Activated T-cell treated with anti-CD3 and anti-CD28 coated beads, Interleukin-2, amount 50 U/mL, for 4 hours (primary cell): ENCODE data around the gene ZSWIM3. TPM values are rescaled to one million over a fixed set of nuclear protein-coding genes. Genes with fewer than 3 reads are reported as not detected.

Experiments used
- ATAC-seq, 2 donors: fragments of 200-7000 bp; cut with Tn5 transposase; one replicate each; pipeline ENCODE4 v1.10.0; 2021
- DNase-seq: peaks from one replicate; pipeline ENCODE4 v3.0.0-alpha.2; 2020
- H3K27me3 Mint-ChIP-seq: one replicate; pipeline ENCODE4 v1.8.0; 2021; ENCODE audit warnings: low read depth, mixed read lengths
- H3K36me3 Mint-ChIP-seq: one replicate; pipeline ENCODE4 v1.8.0; 2022; ENCODE audit warnings: mixed read lengths; ENCODE audit not compliant: insufficient read depth
- H3K4me1 Mint-ChIP-seq: one replicate; pipeline ENCODE4 v1.8.0; 2021; ENCODE audit warnings: low read depth, mixed read lengths
- H3K4me3 Mint-ChIP-seq: one replicate; pipeline ENCODE4 v1.8.0; 2021; ENCODE audit warnings: mild to moderate bottlenecking, moderate library complexity, mixed read lengths
- H3K9me3 Mint-ChIP-seq: one replicate; pipeline ENCODE4 v1.8.0; 2021; ENCODE audit warnings: mixed read lengths
- total RNA-seq, 3 donors: library from RNA; stranded (reverse); gene quantifications; one replicate each; pipeline ENCODE4 v1.2.1, GENCODE V29; 2021

Gene ZSWIM3
- total RNA-seq: 1 to 10 TPM; 3.0 to 3.9 (median 3.3) TPM

- no peaks in the 10 kb centered on the region for H3K27me3 Mint-ChIP-seq
- peak; percentile 87 for DNase-seq
- H3K36me3 Mint-ChIP-seq: peaks cover 14% of the 10 kb centered on the region
- no peaks in the 10 kb centered on the region for H3K9me3 Mint-ChIP-seq
- peaks cover 42% of the 10 kb centered on the region for H3K4me1 Mint-ChIP-seq
- peak within 1 kb of the TSS; percentile 95 for H3K4me3 Mint-ChIP-seq
- peak; percentile 99 for ATAC-seq
Observed at GRCh38 chr20:45857114-45857881, at the start of gene ZSWIM3, which contains the start of gene ACOT8. TSS of gene ZSWIM3 (plus strand) at chr20:45857614. CDS start at chr20:45857826, 212 bp downstream. TSS of gene ACOT8 (minus strand) at chr20:45857392. CDS start at chr20:45857315, 77 bp downstream.

- H3K36me3 Mint-ChIP-seq: peaks cover 29% of the 10 kb centered on the region
- H3K4me3 Mint-ChIP-seq: no peak overlapping the region
- DNase-seq: no peak
- peaks cover 16% of the 10 kb centered on the region for H3K4me1 Mint-ChIP-seq
- no peaks in the 10 kb centered on the region for H3K27me3 Mint-ChIP-seq
- H3K9me3 Mint-ChIP-seq: no peaks in the 10 kb centered on the region
- no peak for ATAC-seq
Observed at GRCh38 chr20:45810191-45810970, 47.0 kb upstream of the ZSWIM3 start.

GRCh38 chr20:45812157-45813005, 45.0 kb upstream of the ZSWIM3 start, which contains the start of gene UBE2C:
TSS of gene UBE2C (plus strand) at chr20:45812644. CDS start at chr20:45812696, 52 bp downstream.
- Mint-ChIP-seq H3K4me1 (peaks cover 16% of the 10 kb centered on the region), H3K9me3 (no peaks in the 10 kb centered on the region), H3K36me3 (peaks cover 25% of the 10 kb centered on the region), H3K4me3 (peak within 1 kb of the TSS; percentile 82), H3K27me3 (no peaks in the 10 kb centered on the region)
- DNase-seq: peak; percentile 86
- peak; percentile 100 for ATAC-seq

- DNase-seq (no peak), ATAC-seq (no peak)
- Mint-ChIP-seq H3K9me3 (no peaks in the 10 kb centered on the region), H3K27me3 (no peaks in the 10 kb centered on the region), H3K4me3 (peak overlapping the region; percentile 82), H3K4me1 (peaks cover 16% of the 10 kb centered on the region), H3K36me3 (peaks cover 23% of the 10 kb centered on the region)
Observed at GRCh38 chr20:45813006-45813340, 44.4 kb upstream of the ZSWIM3 start.

- DNase-seq (no peak), ATAC-seq (no peak)
- Mint-ChIP-seq H3K4me3 (peak overlapping the region; percentile 82), H3K4me1 (peaks cover 16% of the 10 kb centered on the region), H3K9me3 (no peaks in the 10 kb centered on the region), H3K27me3 (no peaks in the 10 kb centered on the region), H3K36me3 (peaks cover 21% of the 10 kb centered on the region)
Observed at GRCh38 chr20:45813489-45813888, 43.9 kb upstream of the ZSWIM3 start.

- no peaks in the 10 kb centered on the region for H3K27me3 Mint-ChIP-seq
- peaks cover 18% of the 10 kb centered on the region for H3K36me3 Mint-ChIP-seq
- no peak for DNase-seq
- no peak for ATAC-seq
- H3K4me3 Mint-ChIP-seq: no peak overlapping the region
- no peaks in the 10 kb centered on the region for H3K9me3 Mint-ChIP-seq
- peaks cover 16% of the 10 kb centered on the region for H3K4me1 Mint-ChIP-seq
Observed at GRCh38 chr20:45814314-45814713, 43.1 kb upstream of the ZSWIM3 start.

- ATAC-seq (no peak), DNase-seq (no peak)
- H3K4me3 Mint-ChIP-seq: no peak overlapping the region
Observed at GRCh38 chr20:45816951-45817350, 40.5 kb upstream of the ZSWIM3 start.

GRCh38 chr20:45817376-45818194, 39.8 kb upstream of the ZSWIM3 start:
- H3K27me3 Mint-ChIP-seq: peaks cover 4% of the 10 kb centered on the region
- no peak for ATAC-seq
- H3K9me3 Mint-ChIP-seq: no peaks in the 10 kb centered on the region
- DNase-seq: no peak
- no peaks in the 10 kb centered on the region for H3K36me3 Mint-ChIP-seq
- H3K4me1 Mint-ChIP-seq: peaks cover 11% of the 10 kb centered on the region
- no peak overlapping the region for H3K4me3 Mint-ChIP-seq

More at GRCh38 chr20:45816951-45817350, 40.5 kb upstream of the ZSWIM3 start:
- no peaks in the 10 kb centered on the region for H3K36me3 Mint-ChIP-seq
- H3K9me3 Mint-ChIP-seq: no peaks in the 10 kb centered on the region
- H3K4me1 Mint-ChIP-seq: peaks cover 11% of the 10 kb centered on the region
- H3K27me3 Mint-ChIP-seq: peaks cover 2% of the 10 kb centered on the region

- Mint-ChIP-seq H3K4me1 (peaks cover 6% of the 10 kb centered on the region), H3K27me3 (peaks cover 7% of the 10 kb centered on the region), H3K4me3 (no peak overlapping the region), H3K36me3 (no peaks in the 10 kb centered on the region), H3K9me3 (no peaks in the 10 kb centered on the region)
- no peak for DNase-seq
- ATAC-seq: no peak
Observed at GRCh38 chr20:45818239-45818638, 39.2 kb upstream of the ZSWIM3 start.

GRCh38 chr20:45819466-45819865, 37.9 kb upstream of the ZSWIM3 start:
- no peak overlapping the region for H3K4me3 Mint-ChIP-seq

GRCh38 chr20:45821947-45822346, 35.5 kb upstream of the ZSWIM3 start:
- Mint-ChIP-seq H3K4me1 (peaks cover 10% of the 10 kb centered on the region), H3K36me3 (no peaks in the 10 kb centered on the region), H3K4me3 (no peak overlapping the region), H3K9me3 (no peaks in the 10 kb centered on the region), H3K27me3 (peaks cover 23% of the 10 kb centered on the region)
- ATAC-seq (no peak), DNase-seq (no peak)

More at GRCh38 chr20:45819466-45819865, 37.9 kb upstream of the ZSWIM3 start:
- Mint-ChIP-seq H3K4me1 (peaks cover 8% of the 10 kb centered on the region), H3K27me3 (peaks cover 18% of the 10 kb centered on the region), H3K36me3 (no peaks in the 10 kb centered on the region), H3K9me3 (no peaks in the 10 kb centered on the region)
- no peak for ATAC-seq
- no peak for DNase-seq

- peaks cover 23% of the 10 kb centered on the region for H3K27me3 Mint-ChIP-seq
- peaks cover 10% of the 10 kb centered on the region for H3K4me1 Mint-ChIP-seq
- no peak for DNase-seq
- H3K4me3 Mint-ChIP-seq: no peak overlapping the region
- ATAC-seq: peak; percentile 17 to 20
- no peaks in the 10 kb centered on the region for H3K9me3 Mint-ChIP-seq
- H3K36me3 Mint-ChIP-seq: no peaks in the 10 kb centered on the region
Observed at GRCh38 chr20:45822857-45823256, 34.6 kb upstream of the ZSWIM3 start.
